Lower leg skin (tissue), 3 donors: ENCODE measurements around the gene ATP2B2.

Experiments used
- POLR2A ChIP-seq, 2 donors: fragments of 450-650 bp; IDR thresholded peaks; one replicate each; pipeline ENCODE4 v1.6.1; 2016 to 2017; ENCODE audit warnings: antibody characterized with exemption in 2 of 2, mild to moderate bottlenecking in 1 of 2, moderate library complexity in 1 of 2
- TF ChIP-seq, protein P1 (sequence below), 3 donors: fragments of 450-650 bp; IDR thresholded peaks; one replicate each; pipeline ENCODE4 v1.5.1; 2016; ENCODE audit warnings: antibody characterized with exemption in 3 of 3, mild to moderate bottlenecking in 3 of 3, moderate library complexity in 2 of 3

DNA sequence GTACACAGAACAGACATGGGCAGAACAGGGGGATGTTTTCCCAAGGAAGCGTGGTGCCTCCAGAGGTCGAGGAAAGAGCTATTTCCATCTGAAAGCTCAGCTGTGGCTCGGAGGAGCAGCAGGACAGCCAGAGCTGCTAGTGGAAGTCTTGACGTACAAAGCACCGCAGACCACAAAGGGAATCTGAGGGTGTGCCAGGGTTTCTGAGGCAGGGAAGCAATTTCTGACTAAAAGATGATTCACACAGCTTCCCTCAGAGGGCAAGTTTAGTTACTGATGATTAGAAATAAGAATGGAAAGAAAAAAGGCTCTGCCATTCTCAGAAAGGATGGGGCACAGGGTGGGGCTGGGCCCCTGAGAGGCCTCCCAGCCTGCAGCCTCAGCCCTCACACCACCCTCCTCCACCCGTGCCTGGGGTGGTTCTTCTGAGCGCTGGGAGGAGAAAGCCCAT is 138.7 kb downstream of the ATP2B2 start:
- TF ChIP-seq, protein P1, sequence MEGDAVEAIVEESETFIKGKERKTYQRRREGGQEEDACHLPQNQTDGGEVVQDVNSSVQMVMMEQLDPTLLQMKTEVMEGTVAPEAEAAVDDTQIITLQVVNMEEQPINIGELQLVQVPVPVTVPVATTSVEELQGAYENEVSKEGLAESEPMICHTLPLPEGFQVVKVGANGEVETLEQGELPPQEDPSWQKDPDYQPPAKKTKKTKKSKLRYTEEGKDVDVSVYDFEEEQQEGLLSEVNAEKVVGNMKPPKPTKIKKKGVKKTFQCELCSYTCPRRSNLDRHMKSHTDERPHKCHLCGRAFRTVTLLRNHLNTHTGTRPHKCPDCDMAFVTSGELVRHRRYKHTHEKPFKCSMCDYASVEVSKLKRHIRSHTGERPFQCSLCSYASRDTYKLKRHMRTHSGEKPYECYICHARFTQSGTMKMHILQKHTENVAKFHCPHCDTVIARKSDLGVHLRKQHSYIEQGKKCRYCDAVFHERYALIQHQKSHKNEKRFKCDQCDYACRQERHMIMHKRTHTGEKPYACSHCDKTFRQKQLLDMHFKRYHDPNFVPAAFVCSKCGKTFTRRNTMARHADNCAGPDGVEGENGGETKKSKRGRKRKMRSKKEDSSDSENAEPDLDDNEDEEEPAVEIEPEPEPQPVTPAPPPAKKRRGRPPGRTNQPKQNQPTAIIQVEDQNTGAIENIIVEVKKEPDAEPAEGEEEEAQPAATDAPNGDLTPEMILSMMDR (IDR thresholded peaks at IDR 0.05) = no peak
- no peak for TF ChIP-seq POLR2A (IDR thresholded peaks at IDR 0.05)
